MM.1S (cell line): Measurements from ENCODE around the gene CARS2.

ENCODE experiments used
- CTCF ChIP-seq: fragments of 300-600 bp; sonication (generic); IDR thresholded peaks from 2 replicates; pipeline ENCODE4 v1.5.1; 2016; ENCODE audit warnings: antibody characterized with exemption, low read length, mixed read lengths
- EZH2 ChIP-seq: fragments of 300-600 bp; sonication (generic); optimal IDR thresholded peaks from 2 replicates; pipeline ENCODE3; 2017; ENCODE audit warnings: low read depth, mild to moderate bottlenecking, antibody characterized with exemption, low read length, mixed read lengths
- EZH2phosphoT487 ChIP-seq: fragments of 300-600 bp; sonication (generic); IDR thresholded peaks from 2 replicates; pipeline ENCODE4 v1.6.1; 2018; ENCODE audit warnings: antibody characterized with exemption, low read length

- no peak for TF ChIP-seq CTCF
- no peak for TF ChIP-seq EZH2
- TF ChIP-seq EZH2phosphoT487: no peak
These were observed 78.6 kb downstream of the CARS2 start for GRCh38 chr13:110627351-110627750.
